WTC11 (cell line): ENCODE data around the gene CCND1. TPM values are rescaled to one million over a fixed set of nuclear protein-coding genes. Genes with fewer than 3 reads are reported as not detected.
A peak's percentile ranks its signal among the peaks of the same experiment; 100 is the strongest.

Source experiments
- ATAC-seq: fragments of 200-7000 bp; cut with Tn5 transposase; 2 replicates; pipeline ENCODE4 v1.10.0; 2021; ENCODE audit warnings: mild to moderate bottlenecking, moderate library complexity
- CTCF ChIA-PET: fragments of 300-600 bp; sonication (Branson Sonifier 250); formaldehyde crosslinking; loops from one replicate; lab custom pipeline; 2021; ENCODE audit warnings: antibody characterized with exemption; lab: Charles Lee
- POLR2A ChIA-PET: fragments of 350-600 bp; sonication (Branson Sonifier 250); formaldehyde crosslinking; loops from one replicate; lab custom pipeline; 2021; ENCODE audit warnings: antibody characterized with exemption; lab: Charles Lee
- DNase-seq: peaks from one replicate; pipeline ENCODE4 v3.0.0; 2021; ENCODE audit warnings: low spot score
- H3K27ac Mint-ChIP-seq: 2 replicates; pipeline ENCODE4 v1.8.0; 2021; ENCODE audit warnings: mixed read lengths
- H3K27me3 Mint-ChIP-seq: 2 replicates; pipeline ENCODE4 v1.8.0; 2021; ENCODE audit warnings: low read depth, mild to moderate bottlenecking, moderate library complexity, mixed read lengths
- H3K36me3 Mint-ChIP-seq: 2 replicates; pipeline ENCODE4 v1.8.0; 2021; ENCODE audit warnings: mixed read lengths
- H3K4me1 Mint-ChIP-seq: 2 replicates; pipeline ENCODE4 v1.8.0; 2022; ENCODE audit warnings: mixed read lengths
- H3K4me3 Mint-ChIP-seq: 2 replicates; pipeline ENCODE4 v1.8.0; 2021; ENCODE audit warnings: mild to moderate bottlenecking, moderate library complexity, mixed read lengths
- H3K9me3 Mint-ChIP-seq: 2 replicates; pipeline ENCODE4 v1.8.0; 2021; ENCODE audit warnings: mixed read lengths
- E2F1 ChIP-seq: sonication (generic); formaldehyde crosslinking; IDR thresholded peaks from 2 replicates; pipeline ENCODE4 v1.8.0; 2022; ENCODE audit warnings: mild to moderate bottlenecking, missing genetic modification reagents
- E2F4 ChIP-seq: sonication (generic); formaldehyde crosslinking; IDR thresholded peaks from 2 replicates; pipeline ENCODE4 v1.8.1; 2022; ENCODE audit warnings: low read depth, mild to moderate bottlenecking, moderate library complexity, missing genetic modification reagents, borderline replicate concordance
- E2F5 ChIP-seq: sonication (generic); formaldehyde crosslinking; IDR thresholded peaks from 2 replicates; pipeline ENCODE4 v1.8.1; 2022; ENCODE audit warnings: mild to moderate bottlenecking, moderate library complexity, missing genetic modification reagents
- EMX1 ChIP-seq: fragments of 250-450 bp; sonication (Bioruptor Pico); IDR thresholded peaks from 2 replicates; pipeline ENCODE4 v1.8.0; 2021; ENCODE audit warnings: mild to moderate bottlenecking
- ERG ChIP-seq: fragments of 250-450 bp; sonication (Bioruptor Pico); IDR thresholded peaks from 2 replicates; pipeline ENCODE4 v1.8.0; 2021; ENCODE audit warnings: mild to moderate bottlenecking
- HMGA2 ChIP-seq: fragments of 250-450 bp; sonication (Bioruptor Pico); IDR thresholded peaks from 2 replicates; pipeline ENCODE4 v1.4.0; 2021; ENCODE audit warnings: mild to moderate bottlenecking, moderate library complexity
- HMGXB4 ChIP-seq: sonication (generic); formaldehyde crosslinking; IDR thresholded peaks from 2 replicates; pipeline ENCODE4 v1.8.1; 2023; ENCODE audit warnings: mild to moderate bottlenecking, moderate library complexity, missing genetic modification reagents
- MLX ChIP-seq: sonication (generic); formaldehyde crosslinking; IDR thresholded peaks from 2 replicates; pipeline ENCODE4 v1.8.1; 2023; ENCODE audit warnings: mild to moderate bottlenecking, missing genetic modification reagents, moderate library complexity
- NFATC4 ChIP-seq: fragments of 250-450 bp; sonication (Bioruptor Pico); IDR thresholded peaks from 2 replicates; pipeline ENCODE4 v1.9.0; 2021; ENCODE audit warnings: mild to moderate bottlenecking
- USF1 ChIP-seq: sonication (generic); formaldehyde crosslinking; IDR thresholded peaks from 2 replicates; pipeline ENCODE4 v1.8.0; 2022; ENCODE audit warnings: mild to moderate bottlenecking, missing genetic modification reagents
- ZNF423 ChIP-seq: fragments of 250-450 bp; sonication (Bioruptor Pico); IDR thresholded peaks from 2 replicates; pipeline ENCODE4 v2.1.2; 2022; ENCODE audit warnings: mild to moderate bottlenecking, moderate library complexity
- total RNA-seq: library from RNA; stranded (reverse); gene quantifications from 3 replicates; pipeline ENCODE4 v1.2.3, GENCODE V29; 2021

The CCND1 gene
- total RNA-seq, 1 experiment from 2014 or later, result 212 TPM

- TF ChIP-seq E2F4 (CRISPR knock-in tag) (no peak), MLX (CRISPR knock-in tag) (no peak), HMGA2 (CRISPR knock-in tag) (0 out of 2 replicates have a peak, but pooled peaks have one; percentile 37)
- peaks cover under 1% of the 10 kb centered on the region; the same call in 1 of the 2 replicates for H3K27me3 Mint-ChIP-seq
- no peak overlapping the region for H3K27ac Mint-ChIP-seq
- ATAC-seq, result no peak
- DNase-seq, result no peak
- H3K9me3 Mint-ChIP-seq, result no peaks in the 10 kb centered on the region
- peaks cover 12% of the 10 kb centered on the region for H3K36me3 Mint-ChIP-seq
- H3K4me3 Mint-ChIP-seq, result peak overlapping the region; percentile 89
- peaks cover 11% of the 10 kb centered on the region; the same call in 1 of the 2 replicates for H3K4me1 Mint-ChIP-seq
- ChIA-PET POLR2A (interaction anchor here (0.6 to 1.1 kb wide), 5 partner anchors 14 to 510 kb away, joined by 3 read pairs; partner anchors contain the start of gene MYEOV), CTCF (interaction anchor here (0.7 to 3.9 kb wide), 6 partner anchors 20 to 540 kb away, joined by 4 to 26 read pairs (median 6); partner anchors contain the start of gene MYEOV)
Observed at GRCh38 chr11:69641681-69642548, 959 bp downstream of the CCND1 start.

- DNase-seq, result no peak
- peaks cover 12% of the 10 kb centered on the region for H3K36me3 Mint-ChIP-seq
- peak overlapping the region; percentile 61; the same call in 1 of the 2 replicates for H3K4me3 Mint-ChIP-seq
- no peaks in the 10 kb centered on the region for H3K27me3 Mint-ChIP-seq
- ChIA-PET POLR2A (interaction anchor here (0.6 to 1.1 kb wide), 5 partner anchors 13 to 350 kb away, joined by 3 read pairs; partner anchors contain the start of gene MYEOV), CTCF (interaction anchor here (0.7 to 3.9 kb wide), 12 partner anchors 16 to 692 kb away, joined by 3 to 30 read pairs (median 8); partner anchors contain the start of gene MYEOV)
- H3K9me3 Mint-ChIP-seq, result no peaks in the 10 kb centered on the region
- peaks cover 9% of the 10 kb centered on the region; the same call in 1 of the 2 replicates for H3K4me1 Mint-ChIP-seq
- no peak for TF ChIP-seq ZNF423
- no peak for TF ChIP-seq HMGXB4
- TF ChIP-seq E2F5 (CRISPR knock-in tag), result no peak
- no peak for TF ChIP-seq USF1 (CRISPR knock-in tag)
- TF ChIP-seq ERG (CRISPR knock-in tag), result no peak
- no peak for TF ChIP-seq EMX1 (CRISPR knock-in tag)
- no peak for TF ChIP-seq NFATC4 (CRISPR knock-in tag)
- TF ChIP-seq E2F1, result no peak
- no peak for TF ChIP-seq MLX (CRISPR knock-in tag)
- no peak overlapping the region for H3K27ac Mint-ChIP-seq
- no peak for ATAC-seq
Observed at GRCh38 chr11:69642549-69642912, 1.6 kb downstream of the CCND1 start.
